Kidney (tissue), 14 donors: ENCODE measurements around the gene VANGL1. TPM values are rescaled to one million over a fixed set of nuclear protein-coding genes. Genes with fewer than 3 reads are reported as not detected.

ENCODE experiments used
- DNase-seq, 5 donors: peaks; one replicate each; pipeline ENCODE4 v3.0.0-alpha.2; 2013 to 2020
- FAIRE-seq: peaks from 2 replicates; lab custom pipeline; 2012; peaks lifted over from hg19 to GRCh38; lab: Jason Lieb, UNC
- H3K27ac ChIP-seq, 2 donors: one replicate each; pipeline ENCODE4 v1.7.0; 2013; ENCODE audit warnings: low read depth in 2 of 2, low read length in 2 of 2, inconsistent platforms in 1 of 2
- H3K27me3 ChIP-seq: one replicate; pipeline ENCODE4 v1.7.1; 2013; ENCODE audit warnings: low read length, inconsistent platforms; ENCODE audit not compliant: control insufficient read depth, insufficient read depth
- H3K36me3 ChIP-seq, 3 donors: one replicate each; pipeline versions ENCODE4 v1.7.0 to v1.7.1; 2013; ENCODE audit warnings: low read length in 3 of 3, control low read depth in 1 of 3, inconsistent platforms in 1 of 3; ENCODE audit not compliant: insufficient read depth in 3 of 3, control insufficient read depth in 2 of 3
- H3K4me1 ChIP-seq, 3 donors: one replicate each; pipeline versions ENCODE4 v1.7.0 to v1.7.1; 2013; ENCODE audit warnings: low read length in 3 of 3, inconsistent platforms in 1 of 3, low read depth in 1 of 3; ENCODE audit not compliant: control insufficient read depth in 2 of 3, insufficient read depth in 2 of 3
- H3K4me3 ChIP-seq, 3 donors: one replicate each; pipeline versions ENCODE4 v1.7.0 to v1.8.1; 2013; ENCODE audit warnings: low read length in 3 of 3, control low read depth in 1 of 3, inconsistent platforms in 1 of 3
- H3K9ac ChIP-seq, 3 donors: one replicate each; pipeline versions ENCODE4 v1.7.0 to v1.7.1; 2013; ENCODE audit warnings: low read length in 3 of 3, control low read depth in 1 of 3, inconsistent platforms in 1 of 3
- H3K9me3 ChIP-seq, 3 donors: one replicate each; pipeline versions ENCODE4 v1.7.0 to v1.7.1; 2013; ENCODE audit warnings: low read length in 3 of 3, control low read depth in 1 of 3, inconsistent platforms in 1 of 3; ENCODE audit not compliant: control insufficient read depth in 2 of 3, insufficient read depth in 1 of 3
- CTCF ChIP-seq: IDR thresholded peaks from 3 replicates; pipeline ENCODE4 v1.5.1; 2012; ENCODE audit warnings: mild to moderate bottlenecking, moderate library complexity, borderline replicate concordance; ENCODE audit not compliant: insufficient read depth; ENCODE audit errors: extremely low read depth
- intact Hi-C: fragments of 100-400 bp; cut with DNase I; formaldehyde crosslinking; loops from one replicate; pipeline ENCODE4 v1.11.1; 2022
- polyA plus RNA-seq: library from polyadenylated mRNA; stranded (reverse); fragments of 350-450 nt; fragmentation: Illumina TruSeq; extraction: RNeasy Lipid Tissue Mini Kit (QIAGEN cat#74804); gene quantifications from one replicate; pipeline ENCODE4 v1.2.3, GENCODE V29; 2014; ENCODE audit warnings: low read depth, low replicate concordance; ENCODE audit not compliant: insufficient read depth
- total RNA-seq: library from RNA; stranded (reverse); fragmentation: NEBNext Ultra II Directional; extraction: Animal tissue kit (Norgen Biotek cat#: 25700); gene quantifications from one replicate; pipeline ENCODE4 v1.2.1, GENCODE V29; 2021
- donor health status: control.
- donor health status: control.
- donor health status: control.
- donor health status: control.
- donor health status: control.
- donor health status: DM: yes; HTN: yes; CAD: no.
- donor health status: Normal renal cell carcinoma (clear cell type).

VANGL1 gene
- total and polyA plus RNA-seq, 2 donors from 2014 or later: 2.7 to 12.3 TPM

GRCh38 chr1:115677565-115677964, 35.8 kb downstream of the VANGL1 start:
- intact Hi-C loops: no loop called here
- Histone ChIP-seq H3K27me3 (no peaks in the 10 kb centered on the region), H3K9me3 (no peaks in the 10 kb centered on the region), H3K36me3 (no peaks in the 10 kb centered on the region), H3K9ac (no peak overlapping the region), H3K27ac (no peak overlapping the region), H3K4me3 (no peak overlapping the region), H3K4me1 (peaks cover 0 to 7% (median 0%) of the 10 kb centered on the region in 3 donors)
- FAIRE-seq (no peak), DNase-seq (no peak)
- no peak for TF ChIP-seq CTCF

- H3K27ac ChIP-seq: no peak overlapping the region
- no peaks in the 10 kb centered on the region for H3K9me3 ChIP-seq
- H3K4me3 ChIP-seq: no peak overlapping the region
- FAIRE-seq (no peak), DNase-seq (no peak)
- no peaks in the 10 kb centered on the region for H3K36me3 ChIP-seq
- no peak overlapping the region for H3K9ac ChIP-seq
- intact Hi-C loops: no loop called here
- peaks cover 0 to 7% (median 0%) of the 10 kb centered on the region in 3 donors for H3K4me1 ChIP-seq
- H3K27me3 ChIP-seq: no peaks in the 10 kb centered on the region
- TF ChIP-seq CTCF: no peak
These were observed 36.4 kb downstream of the VANGL1 start for GRCh38 chr1:115678141-115678540.

DNA sequence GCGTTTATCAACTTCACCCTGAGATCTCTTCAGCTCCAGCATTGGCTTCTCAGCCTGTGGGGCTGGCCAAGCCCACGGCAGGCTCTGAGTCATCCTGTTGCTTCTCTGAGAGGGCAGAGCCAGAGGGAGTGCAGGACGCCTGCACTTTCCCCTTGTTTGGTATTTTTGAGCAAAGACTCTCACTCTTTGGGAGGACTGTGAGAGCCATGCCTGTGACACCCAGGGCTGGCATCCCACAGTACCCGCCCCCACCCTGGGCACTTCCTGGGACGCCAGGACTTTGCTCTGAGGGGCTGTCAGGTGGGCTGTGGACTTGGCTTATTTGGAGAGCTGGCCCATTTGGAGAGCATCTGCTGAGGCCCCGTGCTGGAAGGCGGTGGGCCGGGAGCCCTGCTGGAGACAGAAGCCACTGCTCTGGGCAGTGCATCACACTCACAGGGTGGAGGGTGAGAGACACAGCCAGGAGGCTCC, 37.4 kb downstream of the VANGL1 start:
- intact Hi-C loops: no loop called here
- FAIRE-seq: no peak
- TF ChIP-seq CTCF: no peak
- H3K27ac ChIP-seq: no peak overlapping the region
- no peaks in the 10 kb centered on the region for H3K9me3 ChIP-seq
- DNase-seq: no peak
- peaks cover 0 to 7% (median 0%) of the 10 kb centered on the region in 3 donors for H3K4me1 ChIP-seq
- no peaks in the 10 kb centered on the region for H3K36me3 ChIP-seq
- no peak overlapping the region for H3K9ac ChIP-seq
- H3K27me3 ChIP-seq: no peaks in the 10 kb centered on the region
- no peak overlapping the region for H3K4me3 ChIP-seq

DNA sequence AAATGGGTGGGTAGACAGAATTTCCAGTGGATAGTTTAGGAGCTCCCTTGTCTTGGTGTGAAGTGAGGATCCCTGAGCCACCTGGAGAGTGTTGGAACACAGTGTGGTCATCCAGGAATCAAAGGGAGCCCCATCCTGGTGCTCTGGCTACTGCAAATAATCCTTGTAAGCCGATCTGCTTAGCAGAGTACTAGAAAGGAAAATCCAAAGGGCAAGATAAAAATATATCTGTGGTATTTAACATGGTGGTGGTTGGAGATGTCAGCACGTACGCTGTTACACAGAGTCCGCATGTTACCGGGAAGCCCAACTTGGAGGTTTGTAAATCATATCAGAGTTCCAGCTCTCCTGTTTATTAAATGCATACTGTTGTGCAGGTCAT, 39.0 kb downstream of the VANGL1 start:
- no peak for DNase-seq
- no peak overlapping the region for H3K9ac ChIP-seq
- no peak for TF ChIP-seq CTCF
- no peaks in the 10 kb centered on the region for H3K9me3 ChIP-seq
- intact Hi-C loops: no loop called here
- no peak overlapping the region for H3K4me3 ChIP-seq
- peaks cover 0 to 7% (median 0%) of the 10 kb centered on the region in 3 donors for H3K4me1 ChIP-seq
- H3K27me3 ChIP-seq: no peaks in the 10 kb centered on the region
- peaks cover 0 to 13% (median 2%) of the 10 kb centered on the region in 3 donors for H3K36me3 ChIP-seq
- no peak overlapping the region for H3K27ac ChIP-seq
- FAIRE-seq: no peak
